NCI-H226 (cell line): Measurements from ENCODE around the gene RNF151.

Experiments used
- DNase-seq: peaks from one replicate; pipeline ENCODE4 v3.0.0-alpha.2; 2015

The RNF151 gene

GRCh38 chr16:1978476-1979120 is 11.9 kb downstream of the RNF151 start:
- no peak for DNase-seq

- no peak for DNase-seq
Measured at GRCh38 chr16:1979271-1980029, 12.8 kb downstream of the RNF151 start.

- no peak for DNase-seq
Measured at GRCh38 chr16:1980030-1980769, 13.5 kb downstream of the RNF151 start.

GRCh38 chr16:1980770-1981087 is 14.1 kb downstream of the RNF151 start:
- no peak for DNase-seq

- DNase-seq = no peak
Measured at GRCh38 chr16:1981398-1981836, 14.8 kb downstream of the RNF151 start, which contains the start of gene NOXO1. NOXO1 (minus strand) TSS chr16:1981469; CDS start chr16:1981179, 290 bp downstream.

- no peak for DNase-seq
Measured at GRCh38 chr16:1982013-1982433, 15.4 kb downstream of the RNF151 start.

- DNase-seq = no peak
Measured at GRCh38 chr16:1982991-1983543, 16.4 kb downstream of the RNF151 start.

- DNase-seq = peak; percentile 83
Measured at GRCh38 chr16:1983544-1984346, 17.1 kb downstream of the RNF151 start, which contains the start of gene GFER. GFER (plus strand) TSS chr16:1984193; CDS start chr16:1984219, 26 bp downstream.

GRCh38 chr16:1984347-1985225 is 17.9 kb downstream of the RNF151 start:
- DNase-seq = no peak

GRCh38 chr16:1985466-1986150 is 19.0 kb downstream of the RNF151 start:
- DNase-seq = no peak

- no peak for DNase-seq
Measured at GRCh38 chr16:1987198-1987597, 20.5 kb downstream of the RNF151 start.

GRCh38 chr16:1989209-1990100 is 22.8 kb downstream of the RNF151 start, which contains the start of gene SYNGR3:
SYNGR3 (plus strand) TSS chr16:1989970; CDS start chr16:1990103, 133 bp downstream.
- no peak for DNase-seq

GRCh38 chr16:1990101-1990350 is 23.4 kb downstream of the RNF151 start:
- no peak for DNase-seq

GRCh38 chr16:1990351-1991134 is 23.9 kb downstream of the RNF151 start:
- DNase-seq = no peak

- no peak for DNase-seq
Measured at GRCh38 chr16:1991135-1991551, 24.5 kb downstream of the RNF151 start.

- DNase-seq = no peak
Measured at GRCh38 chr16:1991588-1991947, 24.9 kb downstream of the RNF151 start.

GRCh38 chr16:1991948-1992703 is 25.5 kb downstream of the RNF151 start:
- DNase-seq = peak; percentile 70

- DNase-seq = no peak
Measured at GRCh38 chr16:1992704-1993317, 26.2 kb downstream of the RNF151 start.
